PC-9 (cell line): Measurements from ENCODE around the gene NLK. TPM values are rescaled to one million over a fixed set of nuclear protein-coding genes. Genes with fewer than 3 reads are reported as not detected.

Source experiments
- BruUV-seq: library from RNA; stranded (reverse); fragments of 400-500 nt; replicated peaks from 2 replicates; lab custom pipeline; 2021; lab: Mats Ljungman, UMichigan
- CTCF ChIA-PET: fragments of 300-600 bp; sonication (Branson Sonifier 250); formaldehyde crosslinking; loops from one replicate; lab custom pipeline; 2022; ENCODE audit warnings: antibody characterized with exemption; lab: Charles Lee
- POLR2A ChIA-PET: fragments of 300-600 bp; sonication (Branson Sonifier 250); formaldehyde crosslinking; loops from one replicate; lab custom pipeline; 2022; ENCODE audit warnings: antibody characterized with exemption; ENCODE audit not compliant: unreplicated experiment; lab: Charles Lee
- DNase-seq, 2 experiments: peaks; one replicate each; pipeline versions ENCODE4 v3.0.0 to v3.0.0-alpha.2; 2015 to 2022; ENCODE audit warnings: mixed read lengths in 1 of 2
- H2AFZ ChIP-seq: fragments of 200-600 bp; sonication (generic); 2 replicates; pipeline ENCODE4 v1.8.1; 2017; ENCODE audit warnings: antibody characterized with exemption
- H3F3A ChIP-seq: fragments of 200-600 bp; sonication (generic); 2 replicates; pipeline ENCODE4 v1.8.1; 2017; ENCODE audit warnings: antibody characterized with exemption, mild to moderate bottlenecking, low read depth; ENCODE audit not compliant: insufficient read depth
- H3K27ac ChIP-seq: fragments of 200-600 bp; sonication (generic); 2 replicates; pipeline ENCODE4 v1.6.1; 2016; ENCODE audit warnings: mixed run types
- H3K27me3 ChIP-seq: fragments of 200-600 bp; sonication (generic); 2 replicates; pipeline ENCODE4 v1.6.1; 2016; ENCODE audit warnings: low read depth, mixed run types; ENCODE audit not compliant: insufficient read depth
- H3K36me3 ChIP-seq: fragments of 200-600 bp; sonication (generic); 2 replicates; pipeline ENCODE4 v1.6.1; 2016; ENCODE audit warnings: low read depth, mixed run types
- H3K4me1 ChIP-seq: fragments of 200-600 bp; sonication (generic); replicated peaks from 2 replicates; pipeline ENCODE4 v1.6.1; 2016; ENCODE audit warnings: mixed run types; ENCODE audit not compliant: insufficient read depth
- H3K4me2 ChIP-seq: fragments of 200-600 bp; sonication (generic); 2 replicates; pipeline ENCODE4 v1.6.1; 2017; ENCODE audit warnings: mixed run types
- H3K4me3 ChIP-seq: fragments of 200-600 bp; sonication (generic); 2 replicates; pipeline ENCODE4 v1.6.1; 2016; ENCODE audit warnings: mixed run types
- H3K79me2 ChIP-seq: fragments of 200-600 bp; sonication (generic); 2 replicates; pipeline ENCODE4 v1.6.1; 2017; ENCODE audit warnings: low read depth, mixed run types
- H3K9me2 ChIP-seq: fragments of 200-600 bp; sonication (generic); 2 replicates; pipeline ENCODE4 v1.8.1; 2017; ENCODE audit warnings: mild to moderate bottlenecking; ENCODE audit not compliant: insufficient read depth
- H3K9me3 ChIP-seq: fragments of 200-600 bp; sonication (generic); 2 replicates; pipeline ENCODE4 v1.8.1; 2016; ENCODE audit warnings: low read depth; ENCODE audit not compliant: insufficient read depth
- H4K20me1 ChIP-seq: fragments of 200-600 bp; sonication (generic); 2 replicates; pipeline ENCODE4 v1.8.1; 2017; ENCODE audit not compliant: insufficient read depth
- CTCF ChIP-seq: fragments of 200-600 bp; sonication (generic); conservative IDR thresholded peaks from 2 replicates; pipeline ENCODE4 v1.6.1; 2017; ENCODE audit warnings: mixed run types, antibody characterized with exemption, mild to moderate bottlenecking, moderate library complexity
- EZH2 ChIP-seq: fragments of 200-600 bp; sonication (generic); IDR thresholded peaks from 2 replicates; pipeline ENCODE4 v1.8.0; 2017; ENCODE audit warnings: antibody characterized with exemption, low read depth
- intact Hi-C: fragments of 100-400 bp; cut with micrococcal nuclease; formaldehyde crosslinking; loops from one replicate; pipeline ENCODE4 v1.10.0; 2022; ENCODE audit not compliant: unreplicated experiment
- total RNA-seq: library from RNA; stranded (reverse); gene quantifications from 2 replicates; pipeline ENCODE4 v1.2.3, GENCODE V29; 2021

The NLK gene
- total RNA-seq, 1 experiment from 2014 or later = 20.7 TPM

GRCh38 chr17:28049071-28049470, 6.6 kb downstream of the NLK start:
- ChIA-PET CTCF (no interaction called here), POLR2A (no interaction called here)
- Histone ChIP-seq H3K4me3 (no peak overlapping the region), H4K20me1 (peaks cover 21% of the 10 kb centered on the region), H3F3A (no peaks in the 10 kb centered on the region), H3K36me3 (peaks cover 6% of the 10 kb centered on the region; the same call in 1 of the 2 replicates), H2AFZ (no peak overlapping the region), H3K27me3 (no peaks in the 10 kb centered on the region), H3K4me1 (peaks cover 11% of the 10 kb centered on the region; the same call in 1 of the 2 replicates), H3K27ac (no peak overlapping the region), H3K4me2 (no peak overlapping the region), H3K79me2 (peaks cover 92% of the 10 kb centered on the region), H3K9me3 (no peaks in the 10 kb centered on the region), H3K9me2 (no peaks in the 10 kb centered on the region)
- BruUV-seq = no TSS peak
- DNase-seq = no peak
- TF ChIP-seq CTCF = no peak
- no peak for TF ChIP-seq EZH2
- intact Hi-C loops = loop anchor here (10.0 kb wide), 1 partner anchor 64 kb away; no protein-coding TSS in a partner anchor

GRCh38 chr17:28053044-28053670, 10.7 kb downstream of the NLK start:
- Histone ChIP-seq H3K4me2 (no peak overlapping the region), H3K79me2 (peaks cover 82% of the 10 kb centered on the region), H3F3A (peaks cover 11% of the 10 kb centered on the region; the same call in 1 of the 2 replicates), H3K9me2 (no peaks in the 10 kb centered on the region), H2AFZ (no peak overlapping the region), H3K4me3 (no peak overlapping the region), H4K20me1 (peaks cover 24% of the 10 kb centered on the region), H3K9me3 (no peaks in the 10 kb centered on the region), H3K27ac (no peak overlapping the region), H3K27me3 (no peaks in the 10 kb centered on the region), H3K36me3 (no peaks in the 10 kb centered on the region), H3K4me1 (peaks cover 22% of the 10 kb centered on the region)
- intact Hi-C loops = no loop called here
- TF ChIP-seq CTCF (no peak), EZH2 (no peak)
- no TSS peak for BruUV-seq
- ChIA-PET CTCF (no interaction called here), POLR2A (interaction anchor here (0.6 kb wide), 1 partner anchor 12 kb away, joined by 3 read pairs; no protein-coding TSS in a partner anchor)
- DNase-seq = no peak

- H3K36me3 ChIP-seq = no peaks in the 10 kb centered on the region
- TF ChIP-seq CTCF (no peak), EZH2 (no peak)
- no peak overlapping the region for H3K4me2 ChIP-seq
- no peak overlapping the region for H3K27ac ChIP-seq
- peaks cover 26% of the 10 kb centered on the region for H3K4me1 ChIP-seq
- H3K9me3 ChIP-seq = no peaks in the 10 kb centered on the region
- POLR2A ChIA-PET = no interaction called here
- H3K27me3 ChIP-seq = no peaks in the 10 kb centered on the region
- H4K20me1 ChIP-seq = peaks cover 29% of the 10 kb centered on the region
- intact Hi-C loops = no loop called here
- no peaks in the 10 kb centered on the region for H3K9me2 ChIP-seq
- H3K4me3 ChIP-seq = no peak overlapping the region
- peaks cover 11% of the 10 kb centered on the region; the same call in 1 of the 2 replicates for H3F3A ChIP-seq
- no peak for DNase-seq
- peaks cover 82% of the 10 kb centered on the region for H3K79me2 ChIP-seq
- no TSS peak for BruUV-seq
- CTCF ChIA-PET = no interaction called here
- no peak overlapping the region for H2AFZ ChIP-seq
These were observed 11.2 kb downstream of the NLK start for GRCh38 chr17:28053725-28054124.
